Activated CD8-positive, alpha-beta memory T cell treated with anti-CD3 and anti-CD28 coated beads, Interleukin-2, amount 10 ng/mL, durations not matched to agents 7 days and 5 days (primary cell): ENCODE measurements around the gene QPCTL. TPM values are rescaled to one million over a fixed set of nuclear protein-coding genes. Genes with fewer than 3 reads are reported as not detected.

Experiments used
- ATAC-seq: fragments of 150-1000 bp; cut with Tn5 transposase; one replicate; pipeline ENCODE4 v1.10.0; 2021; ENCODE audit warnings: moderate library complexity
- CTCF ChIA-PET: fragments of 350-600 bp; sonication (Branson Sonifier 250); formaldehyde crosslinking; loops from one replicate; lab custom pipeline; 2021; ENCODE audit warnings: antibody characterized with exemption; lab: Charles Lee
- DNase-seq: peaks from one replicate; pipeline ENCODE4 v3.0.0-alpha.2; 2020
- H3K27ac Mint-ChIP-seq: one replicate; pipeline ENCODE4 v1.8.0; 2021; ENCODE audit warnings: mild to moderate bottlenecking, mixed read lengths
- H3K27me3 Mint-ChIP-seq: one replicate; pipeline ENCODE4 v1.8.0; 2021; ENCODE audit warnings: mixed read lengths
- H3K36me3 Mint-ChIP-seq: one replicate; pipeline ENCODE4 v1.8.0; 2021; ENCODE audit warnings: mild to moderate bottlenecking, mixed read lengths
- H3K4me1 Mint-ChIP-seq: one replicate; pipeline ENCODE4 v1.8.0; 2021; ENCODE audit warnings: mixed read lengths
- H3K4me3 Mint-ChIP-seq: one replicate; pipeline ENCODE4 v1.8.0; 2021; ENCODE audit warnings: mild to moderate bottlenecking, moderate library complexity, mixed read lengths
- H3K9me3 Mint-ChIP-seq: one replicate; pipeline ENCODE4 v1.8.0; 2022; ENCODE audit warnings: low read depth, mixed read lengths
- total RNA-seq, 2 experiments: library from RNA; stranded (reverse); gene quantifications; one replicate each; pipeline ENCODE4 v1.2.3, GENCODE V29; 2021

Gene QPCTL
- total RNA-seq, 2 experiments from 2014 or later, result 9.6 to 12.7 TPM

DNA sequence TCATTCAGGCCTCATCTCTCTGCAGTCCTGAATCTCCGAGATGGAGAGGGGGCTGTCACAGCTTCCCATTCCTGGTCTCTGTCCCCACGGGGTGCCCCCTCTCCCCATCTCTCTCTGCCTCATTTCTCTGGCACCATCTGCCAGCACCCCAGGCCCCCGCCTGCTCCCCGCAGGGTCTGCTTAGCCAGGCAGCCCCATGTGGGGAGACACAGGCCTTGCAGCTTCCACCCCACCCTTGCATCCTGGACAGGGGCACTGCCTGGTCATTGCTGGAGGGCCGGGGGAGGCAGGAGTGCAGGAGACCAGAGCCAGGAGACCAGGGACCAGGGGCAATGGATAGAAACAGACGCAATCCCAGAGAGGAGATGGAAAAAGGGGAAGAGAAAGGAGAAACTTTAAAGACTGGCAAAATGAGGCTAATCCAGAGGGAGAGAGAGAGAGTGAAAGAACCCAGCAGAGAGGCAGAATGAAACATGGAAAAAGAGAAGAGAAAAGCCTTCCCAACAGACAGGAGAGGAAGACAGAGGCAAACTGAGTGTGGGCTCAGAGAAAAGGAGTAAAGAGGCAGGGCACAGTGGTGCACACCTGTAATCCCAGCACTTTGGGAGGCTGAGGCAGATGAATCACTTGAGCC, 33.3 kb upstream of the QPCTL start:
- H3K4me1 Mint-ChIP-seq, result peaks cover 2% of the 10 kb centered on the region
- no peaks in the 10 kb centered on the region for H3K36me3 Mint-ChIP-seq
- CTCF ChIA-PET, result no interaction called here
- H3K27ac Mint-ChIP-seq, result no peak overlapping the region
- no peak overlapping the region for H3K4me3 Mint-ChIP-seq
- no peaks in the 10 kb centered on the region for H3K9me3 Mint-ChIP-seq
- no peak for ATAC-seq
- no peak for DNase-seq
- H3K27me3 Mint-ChIP-seq, result peaks cover 6% of the 10 kb centered on the region

DNA sequence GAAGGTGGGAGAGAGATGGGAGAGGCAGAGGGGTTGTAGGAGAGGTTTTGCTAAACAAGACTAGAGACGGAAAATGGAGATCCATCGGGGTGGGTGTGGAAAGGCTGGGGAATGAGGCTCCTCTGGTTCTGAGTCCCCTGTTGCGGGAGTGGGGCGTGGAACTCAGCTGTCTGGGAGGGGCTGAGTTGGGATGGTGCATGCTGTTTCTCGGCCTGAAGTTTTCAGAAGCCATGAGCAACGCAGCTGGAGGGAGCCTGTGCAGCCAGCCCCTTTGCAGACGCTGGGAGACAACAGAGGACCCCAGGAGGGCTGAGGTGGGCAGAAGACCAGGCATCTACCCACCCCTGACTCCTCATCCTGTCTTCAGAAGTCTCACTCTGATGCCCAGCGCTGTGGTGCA, 31.8 kb upstream of the QPCTL start:
- CTCF ChIA-PET, result interaction anchor here (1.1 to 1.4 kb wide), 2 partner anchors 17 to 18 kb away, joined by 6 to 7 read pairs; no protein-coding TSS in a partner anchor
- no peak overlapping the region for H3K4me3 Mint-ChIP-seq
- no peaks in the 10 kb centered on the region for H3K9me3 Mint-ChIP-seq
- DNase-seq (no peak), ATAC-seq (no peak)
- H3K27me3 Mint-ChIP-seq, result peaks cover 6% of the 10 kb centered on the region
- no peaks in the 10 kb centered on the region for H3K36me3 Mint-ChIP-seq
- peaks cover 2% of the 10 kb centered on the region for H3K4me1 Mint-ChIP-seq
- no peak overlapping the region for H3K27ac Mint-ChIP-seq

DNA sequence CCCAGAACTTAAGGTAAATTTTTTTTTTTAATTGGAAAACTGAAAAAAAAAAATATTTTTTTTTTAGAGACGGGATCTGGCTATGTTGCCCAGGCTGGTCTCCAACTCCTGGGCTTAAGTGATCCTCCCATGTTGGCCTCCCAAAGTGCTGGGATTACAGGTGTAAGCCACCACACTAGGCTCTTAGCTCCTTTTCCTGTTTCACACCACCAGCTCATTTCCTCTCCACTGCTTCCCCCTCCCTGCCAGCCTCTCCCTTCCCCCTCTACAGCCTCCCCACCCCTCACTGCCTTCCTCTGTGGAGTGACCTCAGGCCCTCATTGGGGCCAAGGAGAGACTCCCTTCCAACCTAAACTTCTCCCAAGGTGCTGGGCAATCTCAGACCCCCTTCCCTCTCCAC, 28.7 kb upstream of the QPCTL start:
- CTCF ChIA-PET, result no interaction called here
- no peak for DNase-seq
- Mint-ChIP-seq H3K27me3 (peaks cover 6% of the 10 kb centered on the region), H3K27ac (no peak overlapping the region), H3K4me3 (no peak overlapping the region), H3K36me3 (no peaks in the 10 kb centered on the region), H3K9me3 (no peaks in the 10 kb centered on the region), H3K4me1 (peaks cover 15% of the 10 kb centered on the region)
- no peak for ATAC-seq

GRCh38 chr19:45664575-45664974, 27.9 kb upstream of the QPCTL start:
- Mint-ChIP-seq H3K4me3 (no peak overlapping the region), H3K27me3 (peaks cover 7% of the 10 kb centered on the region), H3K36me3 (no peaks in the 10 kb centered on the region), H3K4me1 (peaks cover 21% of the 10 kb centered on the region), H3K9me3 (no peaks in the 10 kb centered on the region), H3K27ac (no peak overlapping the region)
- CTCF ChIA-PET, result no interaction called here
- ATAC-seq (no peak), DNase-seq (no peak)

DNA sequence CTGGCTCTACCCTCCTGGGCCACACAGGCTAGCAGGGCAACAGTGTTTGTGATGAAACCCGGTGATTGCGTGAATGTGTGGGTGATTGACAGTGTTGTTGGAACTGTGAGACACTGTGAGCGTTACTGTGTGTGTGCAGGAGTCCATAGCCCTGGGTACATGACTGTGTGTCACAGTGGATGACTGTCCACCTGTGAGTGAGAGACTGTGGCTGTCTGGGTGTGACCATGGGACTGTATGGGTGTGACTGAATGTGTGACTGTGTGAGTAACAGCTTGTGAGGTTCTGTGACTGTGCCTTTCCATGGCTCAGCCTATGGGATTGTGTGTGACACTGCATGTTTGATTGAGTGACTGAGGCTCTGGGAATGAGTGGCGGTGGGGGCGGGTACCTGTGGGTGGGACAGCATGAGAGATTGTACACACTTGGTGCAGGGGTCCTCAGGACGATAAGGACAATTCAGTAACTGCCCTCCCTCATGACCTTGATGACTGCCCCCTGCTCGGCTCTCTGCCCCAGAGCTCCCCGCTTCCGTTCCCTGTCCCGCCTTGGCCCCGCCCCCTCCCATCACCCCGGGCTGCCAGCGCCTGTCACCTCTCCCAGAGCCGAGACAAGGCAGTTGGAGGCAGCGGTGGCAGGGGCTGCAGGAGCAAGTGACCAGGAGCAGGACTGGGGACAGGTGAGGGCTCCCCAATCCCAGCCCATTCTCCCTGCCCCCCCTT, 24.7 kb upstream of the QPCTL start, which contains the start of gene GIPR:
Gene GIPR, plus strand, starts transcription at position 602 of the 722 bp plus-strand sequence. CDS start 1,300 bp downstream, outside the sequence.
- CTCF ChIA-PET, result interaction anchor here (0.8 to 5.9 kb wide), 6 partner anchors 12 to 169 kb away, joined by 3 to 48 read pairs (median 4); partner anchors contain the start of genes DMWD and PPM1N
- peak within 1 kb of the TSS; percentile 75 for H3K27ac Mint-ChIP-seq
- peaks cover 10% of the 10 kb centered on the region for H3K27me3 Mint-ChIP-seq
- DNase-seq (peak; percentile 88), ATAC-seq (peak; percentile 75)
- peak within 1 kb of the TSS; percentile 84 for H3K4me3 Mint-ChIP-seq
- peaks cover 33% of the 10 kb centered on the region for H3K4me1 Mint-ChIP-seq
- H3K9me3 Mint-ChIP-seq, result no peaks in the 10 kb centered on the region
- no peaks in the 10 kb centered on the region for H3K36me3 Mint-ChIP-seq

GRCh38 chr19:45668342-45668871, 24.1 kb upstream of the QPCTL start:
- Mint-ChIP-seq H3K27ac (peak overlapping the region; percentile 75), H3K4me1 (peaks cover 33% of the 10 kb centered on the region), H3K36me3 (no peaks in the 10 kb centered on the region), H3K4me3 (peak overlapping the region; percentile 84), H3K27me3 (peaks cover 10% of the 10 kb centered on the region), H3K9me3 (no peaks in the 10 kb centered on the region)
- CTCF ChIA-PET, result interaction anchor here (0.8 to 5.9 kb wide), 9 partner anchors 11 to 229 kb away, joined by 3 to 48 read pairs (median 3); partner anchors contain the start of gene PPM1N
- DNase-seq, result peak; percentile 56
- ATAC-seq, result peak; percentile 7

DNA sequence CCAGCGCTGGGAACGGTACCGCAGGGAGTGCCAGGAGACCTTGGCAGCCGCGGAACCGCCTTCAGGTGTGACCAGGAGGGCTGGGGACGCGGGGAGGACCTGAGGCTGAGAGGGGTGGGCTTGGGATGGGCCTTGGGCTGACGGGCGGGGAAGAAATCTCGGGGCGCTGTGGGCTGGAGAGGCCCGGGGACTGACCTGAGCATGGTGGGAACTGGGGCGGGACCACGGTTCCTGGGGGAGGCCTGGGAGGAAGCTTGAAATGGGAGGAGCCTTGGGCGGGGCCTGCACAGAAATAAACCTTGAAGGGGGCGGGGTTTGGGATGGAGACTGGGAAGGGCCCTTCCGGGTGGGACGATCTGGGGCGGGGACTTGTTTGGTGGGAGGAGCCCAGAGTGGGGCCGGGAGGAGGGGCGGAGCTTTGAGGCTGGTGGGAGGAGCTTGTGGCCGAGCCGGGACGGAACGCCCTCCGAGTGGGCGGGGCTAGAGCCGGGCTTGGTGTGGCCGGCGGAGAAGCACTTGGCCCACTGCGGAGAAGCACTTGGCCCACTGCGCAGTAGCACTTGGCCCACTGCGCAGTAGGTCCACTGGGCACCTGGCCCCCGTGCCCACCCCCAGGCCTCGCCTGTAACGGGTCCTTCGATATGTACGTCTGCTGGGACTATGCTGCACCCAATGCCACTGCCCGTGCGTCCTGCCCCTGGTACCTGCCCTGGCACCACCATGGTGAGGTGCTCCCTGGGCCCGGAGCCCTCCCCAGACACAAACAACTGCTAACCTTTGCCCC, 21.6 kb upstream of the QPCTL start:
- H3K4me1 Mint-ChIP-seq, result peaks cover 30% of the 10 kb centered on the region
- DNase-seq, result peak; percentile 88
- no peaks in the 10 kb centered on the region for H3K9me3 Mint-ChIP-seq
- peak overlapping the region; percentile 56 for H3K4me3 Mint-ChIP-seq
- no peak overlapping the region for H3K27ac Mint-ChIP-seq
- CTCF ChIA-PET, result interaction anchor here (0.8 to 5.9 kb wide), 7 partner anchors 9 to 232 kb away, joined by 3 to 48 read pairs (median 3); partner anchors contain the start of gene QPCTL
- no peaks in the 10 kb centered on the region for H3K36me3 Mint-ChIP-seq
- peak; percentile 53 for ATAC-seq
- peaks cover 10% of the 10 kb centered on the region for H3K27me3 Mint-ChIP-seq

DNA sequence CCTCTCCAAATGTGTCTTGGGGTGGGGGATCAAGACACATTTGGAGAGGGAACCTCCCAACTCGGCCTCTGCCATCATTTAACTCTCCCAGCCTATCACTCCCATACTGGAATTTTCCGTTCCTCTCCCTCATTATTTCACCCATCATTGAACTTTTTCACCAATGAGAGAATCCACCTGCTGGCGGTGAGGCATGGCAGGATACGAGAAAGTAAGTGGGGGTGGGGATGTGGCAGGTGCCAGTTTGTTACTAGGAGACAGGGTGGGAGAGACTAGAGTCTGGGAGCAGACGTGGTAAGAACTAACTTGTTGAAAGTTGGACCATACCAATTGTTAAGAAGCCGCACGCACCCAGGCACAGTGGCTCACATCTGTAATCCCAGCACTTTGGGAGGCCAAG, 17.5 kb upstream of the QPCTL start:
- H3K27me3 Mint-ChIP-seq, result peaks cover 12% of the 10 kb centered on the region
- peaks cover 27% of the 10 kb centered on the region for H3K4me1 Mint-ChIP-seq
- no peak for ATAC-seq
- H3K4me3 Mint-ChIP-seq, result no peak overlapping the region
- H3K36me3 Mint-ChIP-seq, result no peaks in the 10 kb centered on the region
- DNase-seq, result no peak
- CTCF ChIA-PET, result no interaction called here
- H3K27ac Mint-ChIP-seq, result no peak overlapping the region
- H3K9me3 Mint-ChIP-seq, result no peaks in the 10 kb centered on the region

DNA sequence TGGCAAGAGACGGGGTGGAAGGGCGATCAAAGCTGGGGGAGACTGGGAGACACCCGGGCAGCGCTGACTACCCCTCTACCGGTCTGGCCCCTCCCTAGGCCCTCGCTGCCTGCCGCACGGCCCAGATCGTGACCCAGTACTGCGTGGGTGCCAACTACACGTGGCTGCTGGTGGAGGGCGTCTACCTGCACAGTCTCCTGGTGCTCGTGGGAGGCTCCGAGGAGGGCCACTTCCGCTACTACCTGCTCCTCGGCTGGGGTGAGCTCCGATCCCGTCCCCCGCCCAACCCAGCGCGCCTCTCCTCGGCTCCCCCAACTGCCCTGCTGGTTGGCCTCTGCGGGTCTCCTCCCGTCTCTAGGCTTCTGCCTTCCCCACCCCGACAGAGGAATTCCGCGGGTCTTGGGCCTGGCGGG, 15.6 kb upstream of the QPCTL start:
- DNase-seq, result peak; percentile 62

GRCh38 chr19:45677351-45678230, 14.9 kb upstream of the QPCTL start:
- H3K27ac Mint-ChIP-seq, result no peak overlapping the region
- H3K4me3 Mint-ChIP-seq, result peak overlapping the region; percentile 72

More for the DNA sequence above, 15.6 kb upstream of the QPCTL start:
- H3K4me1 Mint-ChIP-seq, result peaks cover 22% of the 10 kb centered on the region
- no peak overlapping the region for H3K27ac Mint-ChIP-seq
- CTCF ChIA-PET, result interaction anchor here (0.6 to 6.1 kb wide), 9 partner anchors 15 to 191 kb away, joined by 3 to 78 read pairs (median 7); partner anchors contain the start of genes QPCTL, SIX5 and SNRPD2
- peak overlapping the region; percentile 72 for H3K4me3 Mint-ChIP-seq
- H3K36me3 Mint-ChIP-seq, result no peaks in the 10 kb centered on the region
- peak; percentile 27 for ATAC-seq
- H3K27me3 Mint-ChIP-seq, result peaks cover 6% of the 10 kb centered on the region
- H3K9me3 Mint-ChIP-seq, result no peaks in the 10 kb centered on the region

DNA sequence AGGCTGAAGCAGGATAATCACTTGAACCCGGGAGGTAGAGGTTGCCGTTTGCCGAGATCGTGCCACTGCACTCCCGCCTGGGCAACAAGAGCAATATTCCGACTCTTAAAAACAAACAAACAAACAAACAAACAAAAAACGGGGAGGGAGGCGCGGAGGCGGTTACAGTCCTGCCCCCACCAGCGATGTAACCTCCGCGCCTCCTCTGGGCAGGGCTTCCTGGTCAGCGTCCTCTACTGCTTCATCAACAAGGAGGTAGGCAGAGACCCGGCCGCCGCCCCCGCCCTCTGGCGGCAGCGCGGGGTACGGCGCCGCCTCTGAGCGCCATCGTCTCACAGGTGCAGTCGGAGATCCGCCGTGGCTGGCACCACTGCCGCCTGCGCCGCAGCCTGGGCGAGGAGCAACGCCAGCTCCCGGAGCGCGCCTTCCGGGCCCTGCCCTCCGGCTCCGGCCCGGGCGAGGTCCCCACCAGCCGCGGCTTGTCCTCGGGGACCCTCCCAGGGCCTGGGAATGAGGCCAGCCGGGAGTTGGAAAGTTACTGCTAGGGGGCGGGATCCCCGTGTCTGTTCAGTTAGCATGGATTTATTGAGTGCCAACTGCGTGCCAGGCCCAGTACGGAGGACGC, 11.0 kb upstream of the QPCTL start:
- Mint-ChIP-seq H3K9me3 (no peaks in the 10 kb centered on the region), H3K27me3 (peaks cover 4% of the 10 kb centered on the region), H3K36me3 (peaks cover 19% of the 10 kb centered on the region), H3K27ac (peak overlapping the region; percentile 86), H3K4me1 (peaks cover 23% of the 10 kb centered on the region), H3K4me3 (peak overlapping the region; percentile 76)
- DNase-seq (peak; percentile 91), ATAC-seq (peak; percentile 91)
- CTCF ChIA-PET, result interaction anchor here (0.7 to 6.1 kb wide), 13 partner anchors 11 to 298 kb away, joined by 3 to 78 read pairs (median 5); partner anchors contain the start of genes GIPR, QPCTL, SIX5 and SNRPD2

More at GRCh38 chr19:45677351-45678230, 14.9 kb upstream of the QPCTL start:
- ATAC-seq (peak; percentile 65), DNase-seq (peak; percentile 91)
- CTCF ChIA-PET, result interaction anchor here (1.0 to 6.1 kb wide), 10 partner anchors 9 to 238 kb away, joined by 3 to 78 read pairs (median 8); partner anchors contain the start of genes GIPR, QPCTL, SIX5 and SNRPD2
- no peaks in the 10 kb centered on the region for H3K9me3 Mint-ChIP-seq
- peaks cover 25% of the 10 kb centered on the region for H3K4me1 Mint-ChIP-seq
- no peaks in the 10 kb centered on the region for H3K36me3 Mint-ChIP-seq
- peaks cover 6% of the 10 kb centered on the region for H3K27me3 Mint-ChIP-seq
